GM12873 (cell line): Measurements from ENCODE around the gene GPD1.

Experiments used
- TF ChIP-seq, protein P1 (sequence below): IDR thresholded peaks from 2 replicates; pipeline ENCODE4 v1.5.1; 2012; ENCODE audit warnings: low read depth, mild to moderate bottlenecking, moderate library complexity, low read length, control low read depth; ENCODE audit not compliant: insufficient read depth; ENCODE audit errors: missing control alignments

Gene GPD1

DNA sequence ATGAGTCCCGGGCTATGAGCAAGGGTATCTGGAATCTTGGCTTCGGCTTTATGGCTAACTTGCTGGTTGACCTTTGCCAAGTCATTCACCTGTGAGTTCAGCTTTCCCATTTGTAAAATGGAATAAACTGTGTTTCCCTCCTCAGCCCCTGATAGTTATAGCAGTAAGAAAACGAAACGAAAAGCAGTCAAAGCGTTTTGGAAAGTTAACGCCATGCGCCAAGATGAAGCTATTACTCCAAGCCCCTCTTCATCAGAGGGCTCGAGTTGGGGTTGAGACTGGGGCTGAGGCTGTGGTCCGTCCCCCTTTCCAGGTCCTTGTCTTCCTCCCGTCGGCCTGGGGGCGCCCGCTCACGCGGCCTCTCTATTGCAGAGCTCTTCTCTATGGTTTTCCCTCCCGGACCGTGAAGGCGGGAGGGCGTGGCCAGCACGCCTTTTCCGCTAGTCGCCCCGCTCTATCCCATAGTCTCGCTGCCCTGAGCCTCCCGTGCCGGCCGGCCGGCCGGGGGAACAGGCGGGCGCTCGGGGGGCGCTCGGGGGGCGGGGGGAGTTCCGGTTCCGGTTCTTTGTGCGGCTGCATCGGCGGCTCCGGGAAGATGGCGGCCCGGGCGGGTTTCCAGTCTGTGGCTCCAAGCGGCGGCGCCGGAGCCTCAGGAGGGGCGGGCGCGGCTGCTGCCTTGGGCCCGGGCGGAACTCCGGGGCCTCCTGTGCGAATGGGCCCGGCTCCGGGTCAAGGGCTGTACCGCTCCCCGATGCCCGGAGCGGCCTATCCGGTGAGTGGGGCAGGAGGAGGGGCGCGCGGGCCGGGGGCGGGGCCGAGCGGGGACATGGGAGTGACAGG lies 18.8 kb upstream of the GPD1 start, which contains the start of gene SMARCD1:
SMARCD1 (plus strand) TSS at position 568 of the 840 bp plus-strand sequence; CDS start at position 596, 28 bp downstream.
- TF ChIP-seq, protein P1, sequence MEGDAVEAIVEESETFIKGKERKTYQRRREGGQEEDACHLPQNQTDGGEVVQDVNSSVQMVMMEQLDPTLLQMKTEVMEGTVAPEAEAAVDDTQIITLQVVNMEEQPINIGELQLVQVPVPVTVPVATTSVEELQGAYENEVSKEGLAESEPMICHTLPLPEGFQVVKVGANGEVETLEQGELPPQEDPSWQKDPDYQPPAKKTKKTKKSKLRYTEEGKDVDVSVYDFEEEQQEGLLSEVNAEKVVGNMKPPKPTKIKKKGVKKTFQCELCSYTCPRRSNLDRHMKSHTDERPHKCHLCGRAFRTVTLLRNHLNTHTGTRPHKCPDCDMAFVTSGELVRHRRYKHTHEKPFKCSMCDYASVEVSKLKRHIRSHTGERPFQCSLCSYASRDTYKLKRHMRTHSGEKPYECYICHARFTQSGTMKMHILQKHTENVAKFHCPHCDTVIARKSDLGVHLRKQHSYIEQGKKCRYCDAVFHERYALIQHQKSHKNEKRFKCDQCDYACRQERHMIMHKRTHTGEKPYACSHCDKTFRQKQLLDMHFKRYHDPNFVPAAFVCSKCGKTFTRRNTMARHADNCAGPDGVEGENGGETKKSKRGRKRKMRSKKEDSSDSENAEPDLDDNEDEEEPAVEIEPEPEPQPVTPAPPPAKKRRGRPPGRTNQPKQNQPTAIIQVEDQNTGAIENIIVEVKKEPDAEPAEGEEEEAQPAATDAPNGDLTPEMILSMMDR: peak; percentile 67

- TF ChIP-seq, protein P1: no peak
Measured at GRCh38 chr12:50085615-50086072, 18.2 kb upstream of the GPD1 start.

DNA sequence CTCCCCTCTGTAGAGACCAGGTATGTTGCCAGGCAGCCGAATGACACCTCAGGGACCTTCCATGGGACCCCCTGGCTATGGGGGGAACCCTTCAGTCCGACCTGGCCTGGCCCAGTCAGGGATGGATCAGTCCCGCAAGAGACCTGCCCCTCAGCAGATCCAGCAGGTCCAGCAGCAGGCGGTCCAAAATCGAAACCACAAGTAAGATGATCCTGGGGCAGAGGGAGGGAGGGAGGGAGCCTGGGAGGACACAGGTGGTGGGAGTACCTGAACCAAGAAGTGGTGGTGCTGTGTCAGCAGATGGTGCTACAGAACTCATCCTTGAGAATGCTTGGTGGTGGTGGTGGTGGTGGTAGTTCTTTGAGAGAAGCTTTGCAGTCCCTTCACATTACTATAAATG lies 17.7 kb upstream of the GPD1 start:
- TF ChIP-seq, protein P1: no peak

GRCh38 chr12:50087151-50087550 lies 16.7 kb upstream of the GPD1 start:
- TF ChIP-seq, protein P1: no peak

DNA sequence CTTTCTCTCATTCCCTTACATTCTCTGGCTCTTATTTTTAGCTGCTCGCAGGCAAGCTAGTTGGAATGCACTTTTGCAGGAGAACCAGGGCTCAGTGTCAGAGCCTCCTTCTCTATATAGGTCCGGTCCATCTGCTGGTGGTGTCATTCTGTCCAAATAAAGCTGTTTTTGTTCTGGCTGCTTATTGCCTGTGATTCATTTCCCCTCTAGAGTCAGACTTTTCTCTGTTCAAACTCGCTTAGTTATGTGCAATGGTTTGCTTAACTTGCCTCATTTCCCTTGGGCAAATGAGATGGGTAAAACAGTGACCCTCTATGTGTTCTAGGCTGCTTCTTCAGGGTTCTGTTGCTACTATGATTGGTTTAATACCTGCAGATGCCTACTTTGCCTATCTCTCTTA lies 15.8 kb upstream of the GPD1 start:
- TF ChIP-seq, protein P1: no peak

- TF ChIP-seq, protein P1: peak; percentile 93
Measured at GRCh38 chr12:50088577-50089335, 15.1 kb upstream of the GPD1 start.

DNA sequence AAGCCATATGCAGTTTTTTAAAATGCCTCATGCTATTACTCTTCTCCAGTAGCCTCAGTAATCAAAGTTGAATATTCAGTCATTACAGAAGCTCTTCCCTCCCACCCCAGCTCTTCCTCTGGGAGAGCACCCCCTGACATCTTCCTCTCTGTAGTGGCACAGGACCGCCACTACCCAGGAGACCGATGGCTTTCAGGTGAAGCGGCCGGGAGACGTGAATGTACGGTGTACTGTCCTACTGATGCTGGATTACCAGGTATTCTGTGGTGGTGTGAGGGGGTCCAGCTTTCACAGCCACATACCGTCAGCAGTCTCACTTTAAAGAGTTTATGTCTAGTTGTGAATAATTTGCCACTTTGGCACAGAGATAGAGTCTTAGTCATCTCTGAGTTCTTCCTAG lies 14.1 kb upstream of the GPD1 start:
- TF ChIP-seq, protein P1: no peak
